Activated T-helper 9 cell treated with anti-CD3 and anti-CD28 coated beads, Interleukin-2, amount 50 U/mL, for 16 hours (primary cell): ENCODE data around the gene CYP24A1.

ENCODE experiments used
- DNase-seq: peaks from one replicate; pipeline ENCODE4 v3.0.0-alpha.2; 2020; ENCODE audit warnings: low read depth

CYP24A1 gene

GRCh38 chr20:54173653-54174456 is at the start of gene CYP24A1:
Gene CYP24A1, minus strand, starts transcription at chr20:54173986. Its CDS starts 407 bp downstream, at chr20:54173579.
- no peak for DNase-seq

GRCh38 chr20:54223285-54223684 is 49.5 kb upstream of the CYP24A1 start:
- no peak for DNase-seq

GRCh38 chr20:54221996-54222890 is 48.5 kb upstream of the CYP24A1 start:
- no peak for DNase-seq

GRCh38 chr20:54221353-54221752 is 47.6 kb upstream of the CYP24A1 start:
- DNase-seq: no peak

- DNase-seq: no peak
These were observed 46.9 kb upstream of the CYP24A1 start for GRCh38 chr20:54220722-54221121.

- DNase-seq: no peak
These were observed 46.1 kb upstream of the CYP24A1 start for GRCh38 chr20:54219751-54220426.

GRCh38 chr20:54218470-54218869 is 44.7 kb upstream of the CYP24A1 start:
- DNase-seq: no peak

GRCh38 chr20:54217762-54218161 is 44.0 kb upstream of the CYP24A1 start:
- no peak for DNase-seq

- no peak for DNase-seq
These were observed 41.5 kb upstream of the CYP24A1 start for GRCh38 chr20:54215157-54215789.

GRCh38 chr20:54214566-54214965 is 40.8 kb upstream of the CYP24A1 start:
- no peak for DNase-seq

- no peak for DNase-seq
These were observed 39.1 kb upstream of the CYP24A1 start for GRCh38 chr20:54212871-54213270.

- no peak for DNase-seq
These were observed 38.4 kb upstream of the CYP24A1 start for GRCh38 chr20:54212226-54212625.

- DNase-seq: no peak
These were observed 35.5 kb upstream of the CYP24A1 start for GRCh38 chr20:54209216-54209813.

GRCh38 chr20:54208548-54209176 is 34.9 kb upstream of the CYP24A1 start:
- no peak for DNase-seq

GRCh38 chr20:54207743-54208547 is 34.2 kb upstream of the CYP24A1 start, which contains the start of gene PFDN4:
Gene PFDN4, plus strand, starts transcription at chr20:54208087. Its CDS starts 14 bp downstream, at chr20:54208101.
- peak; percentile 70 for DNase-seq

GRCh38 chr20:54207053-54207742 is 33.4 kb upstream of the CYP24A1 start:
- DNase-seq: no peak

- DNase-seq: no peak
These were observed 31.7 kb upstream of the CYP24A1 start for GRCh38 chr20:54205450-54205849.

- no peak for DNase-seq
These were observed 30.7 kb upstream of the CYP24A1 start for GRCh38 chr20:54204481-54204880.

- DNase-seq: no peak
These were observed 30.3 kb upstream of the CYP24A1 start for GRCh38 chr20:54204063-54204462.
